GM08714 (cell line): ENCODE measurements around the gene SRGN.

ENCODE experiments used
- H3K4me3 ChIP-seq: fragments of 200-500 bp; sonication (Bioruptor generic); 2 replicates; pipeline ENCODE4 v1.5.1; 2014; ENCODE audit warnings: mild to moderate bottlenecking, low read length, inconsistent platforms
- ZNF274 ChIP-seq: IDR thresholded peaks from 2 replicates; pipeline ENCODE4 v1.6.1; 2012; ENCODE audit warnings: mild to moderate bottlenecking, low read depth, low read length

SRGN gene

GRCh38 chr10:69091143-69091651 lies 3.3 kb downstream of the SRGN start:
- peak overlapping the region; percentile 100 for H3K4me3 ChIP-seq
- no peak for TF ChIP-seq ZNF274

- TF ChIP-seq ZNF274 = no peak
- peak overlapping the region; percentile 58 for H3K4me3 ChIP-seq
These were observed 5.3 kb downstream of the SRGN start for GRCh38 chr10:69092959-69093850.

GRCh38 chr10:69093933-69094332 lies 6.0 kb downstream of the SRGN start:
- TF ChIP-seq ZNF274 = no peak
- no peak overlapping the region for H3K4me3 ChIP-seq

GRCh38 chr10:69096045-69096444 lies 8.1 kb downstream of the SRGN start:
- no peak for TF ChIP-seq ZNF274
- no peak overlapping the region for H3K4me3 ChIP-seq

- no peak overlapping the region for H3K4me3 ChIP-seq
These were observed 9.8 kb downstream of the SRGN start for GRCh38 chr10:69097729-69098128.

GRCh38 chr10:69100136-69100872 lies 12.4 kb downstream of the SRGN start:
- TF ChIP-seq ZNF274 = no peak
- no peak overlapping the region for H3K4me3 ChIP-seq

More at GRCh38 chr10:69097729-69098128, 9.8 kb downstream of the SRGN start:
- TF ChIP-seq ZNF274 = no peak

- TF ChIP-seq ZNF274 = no peak
- no peak overlapping the region for H3K4me3 ChIP-seq
These were observed 13.7 kb downstream of the SRGN start for GRCh38 chr10:69101451-69102095.

GRCh38 chr10:69102440-69102839 lies 14.5 kb downstream of the SRGN start:
- no peak for TF ChIP-seq ZNF274
- H3K4me3 ChIP-seq = no peak overlapping the region

GRCh38 chr10:69103784-69104183 lies 15.9 kb downstream of the SRGN start:
- no peak overlapping the region for H3K4me3 ChIP-seq
- TF ChIP-seq ZNF274 = no peak

- no peak for TF ChIP-seq ZNF274
- H3K4me3 ChIP-seq = no peak overlapping the region
These were observed 17.3 kb downstream of the SRGN start for GRCh38 chr10:69104994-69105790.

- H3K4me3 ChIP-seq = no peak overlapping the region
- TF ChIP-seq ZNF274 = no peak
These were observed 19.2 kb downstream of the SRGN start for GRCh38 chr10:69107176-69107490.

GRCh38 chr10:69107699-69108098 lies 19.8 kb downstream of the SRGN start:
- H3K4me3 ChIP-seq = no peak overlapping the region
- TF ChIP-seq ZNF274 = no peak

- no peak for TF ChIP-seq ZNF274
- H3K4me3 ChIP-seq = no peak overlapping the region
These were observed 32.0 kb downstream of the SRGN start for GRCh38 chr10:69119896-69120295.
